GM23338 (cell line): ENCODE measurements around the gene CUL7. TPM values are rescaled to one million over a fixed set of nuclear protein-coding genes. Genes with fewer than 3 reads are reported as not detected.

Experiments
- ATAC-seq: fragments of 200-7000 bp; cut with Tn5 transposase; 3 replicates; pipeline ENCODE4 v1.9.1; 2020
- DNase-seq: peaks from one replicate; pipeline ENCODE4 v3.0.0-alpha.2; 2015; ENCODE audit warnings: low spot score
- H2AFZ ChIP-seq: fragments of 200-600 bp; sonication (generic); 2 replicates; pipeline ENCODE4 v1.8.0; 2016; ENCODE audit warnings: antibody characterized with exemption, mild to moderate bottlenecking, moderate library complexity
- H3F3A ChIP-seq: fragments of 200-600 bp; sonication (generic); replicated peaks from 2 replicates; pipeline ENCODE4 v1.8.0; 2017; ENCODE audit warnings: antibody characterized with exemption, mixed run types, low read depth
- H3K27ac ChIP-seq: fragments of 200-600 bp; sonication (generic); 2 replicates; pipeline ENCODE4 v1.6.1; 2016; ENCODE audit warnings: low read depth
- H3K27me3 ChIP-seq: fragments of 200-600 bp; sonication (generic); 2 replicates; pipeline ENCODE4 v1.8.0; 2016; ENCODE audit warnings: mild to moderate bottlenecking, mixed run types, moderate library complexity; ENCODE audit not compliant: insufficient read depth
- H3K36me3 ChIP-seq: fragments of 200-600 bp; sonication (generic); 2 replicates; pipeline ENCODE4 v1.8.0; 2016; ENCODE audit warnings: mild to moderate bottlenecking; ENCODE audit not compliant: insufficient read depth
- H3K4me1 ChIP-seq: fragments of 200-600 bp; sonication (generic); 2 replicates; pipeline ENCODE4 v1.8.0; 2016; ENCODE audit warnings: mild to moderate bottlenecking, moderate library complexity; ENCODE audit not compliant: insufficient read depth
- H3K4me2 ChIP-seq: fragments of 200-600 bp; sonication (generic); 2 replicates; pipeline ENCODE4 v1.7.1; 2017; ENCODE audit warnings: mixed run types
- H3K4me3 ChIP-seq: fragments of 200-600 bp; sonication (generic); 2 replicates; pipeline ENCODE4 v1.6.1; 2016; ENCODE audit warnings: mixed run types
- H3K79me2 ChIP-seq: fragments of 200-600 bp; sonication (generic); replicated peaks from 2 replicates; pipeline ENCODE4 v1.8.0; 2017; ENCODE audit warnings: mild to moderate bottlenecking; ENCODE audit not compliant: insufficient read depth
- H3K9me2 ChIP-seq: fragments of 200-600 bp; sonication (generic); 2 replicates; pipeline ENCODE4 v1.8.0; 2017; ENCODE audit not compliant: insufficient read depth
- H4K20me1 ChIP-seq: fragments of 200-600 bp; sonication (generic); replicated peaks from 2 replicates; pipeline ENCODE4 v1.8.0; 2017; ENCODE audit warnings: mild to moderate bottlenecking; ENCODE audit not compliant: insufficient read depth
- H3K27ac Mint-ChIP-seq: 2 replicates; pipeline ENCODE4 v1.8.0; 2020; ENCODE audit warnings: inconsistent platforms, mild to moderate bottlenecking, moderate library complexity, mixed read lengths
- H3K27me3 Mint-ChIP-seq: 3 replicates; pipeline ENCODE4 v1.8.0; 2022; ENCODE audit warnings: low read depth, mild to moderate bottlenecking, moderate library complexity, mixed read lengths, inconsistent platforms; ENCODE audit not compliant: insufficient read depth, poor library complexity
- H3K36me3 Mint-ChIP-seq: 3 replicates; pipeline ENCODE4 v1.8.0; 2021; ENCODE audit warnings: low read depth, mild to moderate bottlenecking, inconsistent platforms, moderate library complexity, mixed read lengths
- H3K4me1 Mint-ChIP-seq: 3 replicates; pipeline ENCODE4 v1.8.0; 2020; ENCODE audit warnings: mild to moderate bottlenecking, inconsistent platforms, mixed read lengths
- H3K4me3 Mint-ChIP-seq: 3 replicates; pipeline ENCODE4 v1.8.0; 2021; ENCODE audit warnings: moderate library complexity, mild to moderate bottlenecking, inconsistent platforms, mixed read lengths
- H3K9me3 Mint-ChIP-seq: 3 replicates; pipeline ENCODE4 v1.8.0; 2020; ENCODE audit warnings: moderate library complexity, mild to moderate bottlenecking, inconsistent platforms, mixed read lengths
- CREB1 ChIP-seq: fragments of 250-450 bp; sonication (Bioruptor Pico); IDR thresholded peaks from 2 replicates; pipeline ENCODE4 v1.5.0; 2020; ENCODE audit warnings: low read depth, mild to moderate bottlenecking, moderate library complexity
- EZH2 ChIP-seq: fragments of 200-600 bp; sonication (generic); IDR thresholded peaks from one replicate; pipeline ENCODE4 v1.8.0; 2017; ENCODE audit warnings: antibody characterized with exemption, mild to moderate bottlenecking, low read depth; ENCODE audit not compliant: unreplicated experiment
- EZH2phosphoT487 ChIP-seq: fragments of 200-600 bp; sonication (generic); IDR thresholded peaks from one replicate; pipeline ENCODE4 v1.8.1; 2018; ENCODE audit warnings: antibody characterized with exemption; ENCODE audit not compliant: unreplicated experiment
- NANOG ChIP-seq: IDR thresholded peaks from 2 replicates; pipeline ENCODE4 v1.6.1; 2016; ENCODE audit warnings: antibody characterized with exemption, borderline replicate concordance
- ZNF114 ChIP-seq: fragments of 250-450 bp; sonication (Bioruptor Pico); IDR thresholded peaks from 2 replicates; pipeline ENCODE4 v1.5.0; 2020; ENCODE audit warnings: mild to moderate bottlenecking, moderate library complexity
- ZNF331 ChIP-seq: fragments of 250-450 bp; sonication (Bioruptor Pico); IDR thresholded peaks from 2 replicates; pipeline ENCODE4 v1.5.0; 2020; ENCODE audit warnings: low read depth, mild to moderate bottlenecking, moderate library complexity
- polyA plus RNA-seq: library from polyadenylated mRNA; unstranded; fragments of >200 nt; fragmentation: Nextera tagmentation; extraction: Ambion mirVana; gene quantifications from 2 replicates; pipeline ENCODE4 v1.2.1, GENCODE V29; 2016
- total RNA-seq: library from RNA; depleted of rRNA; stranded (reverse); fragments of >200 nt; shearing (Covaris generic); gene quantifications from 2 replicates; pipeline ENCODE4 v1.2.3, GENCODE V29; 2014
- TF ChIP-seq, protein P1 (sequence below): IDR thresholded peaks from 2 replicates; pipeline ENCODE4 v1.6.1; 2016; ENCODE audit warnings: antibody characterized with exemption
- TF ChIP-seq, protein P2 (sequence below): IDR thresholded peaks from one replicate; pipeline ENCODE4 v1.6.1; 2018; ENCODE audit warnings: antibody characterized with exemption; ENCODE audit not compliant: unreplicated experiment
- TF ChIP-seq, protein P3 (sequence below), 2 experiments: fragments of 200-600 bp in 1 of 2; sonication (generic) in 1 of 2; conservative IDR thresholded peaks; 2 replicates each; pipeline versions ENCODE4 v1.5.1 to v1.6.1; 2016 to 2017; ENCODE audit warnings: antibody characterized with exemption in 2 of 2, low read depth in 2 of 2, mild to moderate bottlenecking in 2 of 2, moderate library complexity in 1 of 2

Gene CUL7
- total and polyA plus RNA-seq, 2 experiments from 2014 or later: 3.4 to 13.2 TPM

DNA sequence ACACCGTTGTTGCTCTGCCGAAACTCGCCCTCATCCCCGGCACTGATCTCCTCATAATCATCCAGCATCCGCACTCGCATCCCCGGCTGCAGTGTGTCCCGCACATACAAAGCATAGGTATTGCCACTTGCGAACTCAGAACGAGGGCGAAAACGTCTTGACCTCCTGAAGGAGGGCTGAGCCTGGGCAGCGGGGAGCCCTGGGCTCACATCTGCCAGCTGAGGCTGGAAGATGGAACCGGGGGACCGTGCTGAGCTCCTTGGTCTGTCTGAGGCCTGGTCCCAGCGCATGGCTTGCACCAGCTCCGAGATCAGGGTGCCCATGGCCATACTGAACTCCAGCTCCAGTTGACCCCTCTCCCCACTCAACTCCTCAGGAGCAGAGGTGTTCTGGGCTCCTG lies 2.7 kb downstream of the CUL7 start (continued):
- TF ChIP-seq, protein P1, sequence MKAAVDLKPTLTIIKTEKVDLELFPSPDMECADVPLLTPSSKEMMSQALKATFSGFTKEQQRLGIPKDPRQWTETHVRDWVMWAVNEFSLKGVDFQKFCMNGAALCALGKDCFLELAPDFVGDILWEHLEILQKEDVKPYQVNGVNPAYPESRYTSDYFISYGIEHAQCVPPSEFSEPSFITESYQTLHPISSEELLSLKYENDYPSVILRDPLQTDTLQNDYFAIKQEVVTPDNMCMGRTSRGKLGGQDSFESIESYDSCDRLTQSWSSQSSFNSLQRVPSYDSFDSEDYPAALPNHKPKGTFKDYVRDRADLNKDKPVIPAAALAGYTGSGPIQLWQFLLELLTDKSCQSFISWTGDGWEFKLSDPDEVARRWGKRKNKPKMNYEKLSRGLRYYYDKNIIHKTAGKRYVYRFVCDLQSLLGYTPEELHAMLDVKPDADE: no peak

DNA sequence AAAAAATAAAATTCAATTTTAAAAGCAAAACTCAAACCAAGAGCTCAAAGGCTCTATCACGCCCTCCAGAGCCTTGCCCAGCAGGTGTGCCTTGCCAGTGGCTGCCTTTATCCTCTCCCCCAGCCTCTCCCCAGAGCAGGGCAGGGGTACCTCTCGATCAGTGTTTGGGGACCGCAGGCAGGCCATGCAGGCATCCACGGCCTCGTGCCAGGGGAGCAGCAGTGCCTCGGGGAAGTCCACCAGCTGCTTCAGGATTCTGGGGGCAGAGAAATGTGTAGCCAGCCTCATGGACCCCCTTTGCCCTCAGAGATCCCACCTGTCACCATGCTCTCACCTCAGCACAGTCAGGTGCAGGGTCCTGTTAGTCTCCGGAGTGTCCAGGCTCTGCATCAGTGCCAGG lies 5.7 kb downstream of the CUL7 start:
- Mint-ChIP-seq H3K4me1 (peaks cover 18% of the 10 kb centered on the region), H3K9me3 (no peaks in the 10 kb centered on the region), H3K27ac (no peak overlapping the region), H3K4me3 (no peak overlapping the region), H3K27me3 (peaks cover 11% of the 10 kb centered on the region), H3K36me3 (peaks cover 42% of the 10 kb centered on the region)
- peaks cover 7% of the 10 kb centered on the region; the same call in 1 of the 2 replicates for H3K4me1 ChIP-seq
- H4K20me1 ChIP-seq: no peaks in the 10 kb centered on the region
- no peaks in the 10 kb centered on the region for H3K27me3 ChIP-seq
- 0 out of 2 replicates have a peak, but pooled peaks cover under 1% of the 10 kb centered on the region for H3F3A ChIP-seq
- H3K4me3 ChIP-seq: no peak overlapping the region
- H2AFZ ChIP-seq: no peak overlapping the region
- TF ChIP-seq EZH2 (no peak), EZH2phosphoT487 (no peak), CREB1 (CRISPR knock-in tag) (no peak)
- TF ChIP-seq, protein P2, sequence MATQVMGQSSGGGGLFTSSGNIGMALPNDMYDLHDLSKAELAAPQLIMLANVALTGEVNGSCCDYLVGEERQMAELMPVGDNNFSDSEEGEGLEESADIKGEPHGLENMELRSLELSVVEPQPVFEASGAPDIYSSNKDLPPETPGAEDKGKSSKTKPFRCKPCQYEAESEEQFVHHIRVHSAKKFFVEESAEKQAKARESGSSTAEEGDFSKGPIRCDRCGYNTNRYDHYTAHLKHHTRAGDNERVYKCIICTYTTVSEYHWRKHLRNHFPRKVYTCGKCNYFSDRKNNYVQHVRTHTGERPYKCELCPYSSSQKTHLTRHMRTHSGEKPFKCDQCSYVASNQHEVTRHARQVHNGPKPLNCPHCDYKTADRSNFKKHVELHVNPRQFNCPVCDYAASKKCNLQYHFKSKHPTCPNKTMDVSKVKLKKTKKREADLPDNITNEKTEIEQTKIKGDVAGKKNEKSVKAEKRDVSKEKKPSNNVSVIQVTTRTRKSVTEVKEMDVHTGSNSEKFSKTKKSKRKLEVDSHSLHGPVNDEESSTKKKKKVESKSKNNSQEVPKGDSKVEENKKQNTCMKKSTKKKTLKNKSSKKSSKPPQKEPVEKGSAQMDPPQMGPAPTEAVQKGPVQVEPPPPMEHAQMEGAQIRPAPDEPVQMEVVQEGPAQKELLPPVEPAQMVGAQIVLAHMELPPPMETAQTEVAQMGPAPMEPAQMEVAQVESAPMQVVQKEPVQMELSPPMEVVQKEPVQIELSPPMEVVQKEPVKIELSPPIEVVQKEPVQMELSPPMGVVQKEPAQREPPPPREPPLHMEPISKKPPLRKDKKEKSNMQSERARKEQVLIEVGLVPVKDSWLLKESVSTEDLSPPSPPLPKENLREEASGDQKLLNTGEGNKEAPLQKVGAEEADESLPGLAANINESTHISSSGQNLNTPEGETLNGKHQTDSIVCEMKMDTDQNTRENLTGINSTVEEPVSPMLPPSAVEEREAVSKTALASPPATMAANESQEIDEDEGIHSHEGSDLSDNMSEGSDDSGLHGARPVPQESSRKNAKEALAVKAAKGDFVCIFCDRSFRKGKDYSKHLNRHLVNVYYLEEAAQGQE: no peak
- TF ChIP-seq, protein P3, sequence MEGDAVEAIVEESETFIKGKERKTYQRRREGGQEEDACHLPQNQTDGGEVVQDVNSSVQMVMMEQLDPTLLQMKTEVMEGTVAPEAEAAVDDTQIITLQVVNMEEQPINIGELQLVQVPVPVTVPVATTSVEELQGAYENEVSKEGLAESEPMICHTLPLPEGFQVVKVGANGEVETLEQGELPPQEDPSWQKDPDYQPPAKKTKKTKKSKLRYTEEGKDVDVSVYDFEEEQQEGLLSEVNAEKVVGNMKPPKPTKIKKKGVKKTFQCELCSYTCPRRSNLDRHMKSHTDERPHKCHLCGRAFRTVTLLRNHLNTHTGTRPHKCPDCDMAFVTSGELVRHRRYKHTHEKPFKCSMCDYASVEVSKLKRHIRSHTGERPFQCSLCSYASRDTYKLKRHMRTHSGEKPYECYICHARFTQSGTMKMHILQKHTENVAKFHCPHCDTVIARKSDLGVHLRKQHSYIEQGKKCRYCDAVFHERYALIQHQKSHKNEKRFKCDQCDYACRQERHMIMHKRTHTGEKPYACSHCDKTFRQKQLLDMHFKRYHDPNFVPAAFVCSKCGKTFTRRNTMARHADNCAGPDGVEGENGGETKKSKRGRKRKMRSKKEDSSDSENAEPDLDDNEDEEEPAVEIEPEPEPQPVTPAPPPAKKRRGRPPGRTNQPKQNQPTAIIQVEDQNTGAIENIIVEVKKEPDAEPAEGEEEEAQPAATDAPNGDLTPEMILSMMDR (conservative IDR thresholded peaks at IDR 0.05; ENCODE audit: low read depth in 2 of 2): no peak
- no peak overlapping the region for H3K27ac ChIP-seq
- no peaks in the 10 kb centered on the region for H3K9me2 ChIP-seq
- DNase-seq (no peak), ATAC-seq (no peak)
- H3K36me3 ChIP-seq: no peaks in the 10 kb centered on the region
- no peak overlapping the region for H3K4me2 ChIP-seq
- H3K79me2 ChIP-seq: no peaks in the 10 kb centered on the region; the same call in 1 of the 2 replicates

DNA sequence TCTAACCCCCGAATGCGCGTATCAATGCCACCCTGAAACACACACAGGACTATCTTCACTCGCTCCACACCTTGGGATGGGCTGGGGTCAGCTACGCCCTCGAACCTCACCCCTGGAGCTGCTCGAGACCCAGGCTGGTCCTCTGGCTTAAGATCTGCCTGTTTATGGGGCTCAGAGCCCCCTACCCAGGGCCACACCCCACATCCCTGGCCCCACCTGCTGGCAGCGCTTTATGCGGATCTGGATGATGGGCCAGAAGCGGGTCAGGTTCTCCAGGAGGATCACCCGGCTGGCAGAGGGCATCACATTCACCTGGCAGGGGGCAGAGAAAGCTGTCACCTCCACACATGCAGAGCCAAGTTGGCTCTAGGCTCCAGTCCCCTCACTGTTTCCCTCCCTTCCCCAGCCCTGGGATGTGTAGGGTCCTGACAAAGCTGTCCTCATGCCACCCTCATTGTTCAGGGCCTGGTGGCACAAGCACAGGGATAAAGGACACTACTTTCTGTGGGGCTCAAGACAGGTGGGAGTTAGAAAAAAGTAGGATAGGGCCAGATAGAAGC lies 8.2 kb downstream of the CUL7 start:
- H3K36me3 ChIP-seq: no peaks in the 10 kb centered on the region
- no peaks in the 10 kb centered on the region for H3K79me2 ChIP-seq
- Mint-ChIP-seq H3K4me1 (peaks cover under 1% of the 10 kb centered on the region; the same call in 1 of the 3 replicates), H3K36me3 (peaks cover 43% of the 10 kb centered on the region), H3K27ac (no peak overlapping the region), H3K4me3 (no peak overlapping the region), H3K9me3 (no peaks in the 10 kb centered on the region), H3K27me3 (peaks cover 9% of the 10 kb centered on the region)
- no peak overlapping the region for H3K27ac ChIP-seq
- H3K9me2 ChIP-seq: no peaks in the 10 kb centered on the region
- no peak overlapping the region for H3K4me2 ChIP-seq
- H3F3A ChIP-seq: no peaks in the 10 kb centered on the region
- H3K4me3 ChIP-seq: no peak overlapping the region
- no peaks in the 10 kb centered on the region for H4K20me1 ChIP-seq
- ATAC-seq (no peak), DNase-seq (no peak)
- H3K27me3 ChIP-seq: no peaks in the 10 kb centered on the region
- TF ChIP-seq ZNF331 (CRISPR knock-in tag): no peak
- TF ChIP-seq ZNF114 (CRISPR knock-in tag): no peak
- no peak for TF ChIP-seq NANOG
- TF ChIP-seq, protein P3 (conservative IDR thresholded peaks at IDR 0.05; ENCODE audit: low read depth in 2 of 2): 0 out of 4 replicates have a peak, but pooled peaks of 1 of the 2 experiments have one; percentile 1
- TF ChIP-seq, protein P1: no peak
- no peak overlapping the region for H2AFZ ChIP-seq
- no peaks in the 10 kb centered on the region for H3K4me1 ChIP-seq
